ENCODE results near the gene STN1. TPM values are rescaled to one million over a fixed set of nuclear protein-coding genes. Genes with fewer than 3 reads are reported as not detected.

STN1 gene
- total and polyA plus RNA-seq, 2 of the 8 experiments (the other 6 are each of a cell fraction or from before 2014, with no cell fraction given) = 10.1 to 12.4 TPM

- Histone ChIP-seq H3K4me1 (replicated peaks in 1 of 4; ENCODE audit: control insufficient read depth in 3 of 4, insufficient read depth in 4 of 4, low read length in 3 of 4) (peaks cover 5 to 12% (median 6%) of the 10 kb centered on the region in 4 experiments), H3K23me2 (ENCODE audit: low read depth, low read length) (peaks cover 15% of the 10 kb centered on the region), H3K4ac (replicated peaks; ENCODE audit: insufficient read length, low read depth, low read length) (no peak overlapping the region), H3K27ac (ENCODE audit: low read depth, low read length) (no peak overlapping the region), H3K56ac (replicated peaks; ENCODE audit: insufficient read length, low read depth, low read length) (no peak overlapping the region), H3K9ac (replicated peaks in 1 of 4; ENCODE audit: extremely low read depth in 1 of 4, low read depth in 3 of 4, low read length in 3 of 4) (no peak overlapping the region; a peak in 1 of 7 replicates), H3K14ac (ENCODE audit: insufficient read length) (no peak overlapping the region), H2BK5ac (ENCODE audit: low read depth, low read length) (no peak overlapping the region), H4K5ac (ENCODE audit: insufficient read length, low read depth, low read length) (no peak overlapping the region), H3K4me3 (ENCODE audit: extremely low read depth in 1 of 4, insufficient read depth in 2 of 4, low read depth in 3 of 4, low read length in 4 of 4) (peak overlapping the region; percentile 69 to 91 (median 76)), H2AK5ac (ENCODE audit: low read depth, low read length) (no peak overlapping the region), H3K18ac (ENCODE audit: extremely low read depth, low read length) (peak overlapping the region; percentile 75; the same call in 1 of the 2 replicates), H3K79me2 (ENCODE audit: control insufficient read depth in 1 of 2, insufficient read depth in 2 of 2, low read length in 2 of 2) (no peaks in the 10 kb centered on the region), H3K4me2 (ENCODE audit: insufficient read depth in 1 of 2, low read depth in 2 of 2, low read length in 2 of 2) (peak overlapping the region; percentile 77 to 89), H3K27me3 (replicated peaks in 1 of 4; ENCODE audit: control insufficient read depth in 3 of 4, extremely low read depth in 1 of 4, insufficient read depth in 3 of 4, low read length in 3 of 4) (peaks cover 4 to 38% (median 31%) of the 10 kb centered on the region in 4 experiments; a peak in 6 of 7 replicates), H4K20me1 (replicated peaks in 1 of 2; ENCODE audit: control insufficient read depth in 1 of 2, insufficient read depth in 2 of 2, low read length in 2 of 2) (no peaks in the 10 kb centered on the region), H3K23ac (ENCODE audit: insufficient read length) (no peak overlapping the region), H3K36me3 (ENCODE audit: control insufficient read depth in 2 of 4, insufficient read depth in 4 of 4, low read length in 3 of 4) (no peaks in the 10 kb centered on the region), H4K8ac (ENCODE audit: extremely low read depth, insufficient read depth, low read length) (no peak overlapping the region), H2BK20ac (ENCODE audit: low read length) (no peak overlapping the region), H2BK12ac (ENCODE audit: low read depth, low read length) (no peak overlapping the region), H3K9me3 (ENCODE audit: insufficient read depth in 2 of 2, low read depth in 1 of 2, low read length in 1 of 2) (no peaks in the 10 kb centered on the region), H2BK15ac (ENCODE audit: low read length) (peak overlapping the region; percentile 37; the same call in 1 of the 2 replicates), H2AFZ (ENCODE audit: low read length) (peak overlapping the region; percentile 99), H3K79me1 (ENCODE audit: low read depth, low read length) (no peaks in the 10 kb centered on the region), H4K91ac (replicated peaks; ENCODE audit: insufficient read length, low read length) (no peak overlapping the region), H2BK120ac (replicated peaks; ENCODE audit: low read depth, low read length) (no peak overlapping the region)
- FAIRE-seq (no peak), DNase-seq (ENCODE audit: low read depth in 1 of 2, low spot score in 2 of 2) (peak in 1 of 2 experiments; percentile 69)
- CTCF ChIA-PET (ENCODE audit: partially characterized antibody) = interaction anchor here (0.7 to 9.8 kb wide), 31 partner anchors 8 to 291 kb away, joined by 3 to 199 read pairs (median 5); no protein-coding TSS in a partner anchor
- POLR2A ChIA-PET (ENCODE audit: partially characterized antibody) = interaction anchor here (0.6 to 1.6 kb wide), 6 partner anchors 8 to 115 kb away, joined by 3 to 5 read pairs (median 4); no protein-coding TSS in a partner anchor
- WGBS, 2 experiments (ENCODE audit: extremely low coverage in 1 of 2, insufficient coverage in 1 of 2, insufficient read length in 1 of 2, insufficient replicate concordance in 2 of 2, low coverage in 1 of 2, low lambda C conversion rate in 2 of 2, missing lambda C conversion rate in 1 of 2) = 13% methylated on average over 23 of the region's 34 CpGs; no CpG with 5 or more reads in 1 of the 2 experiments
- TF ChIP-seq GTF2F1 (IDR thresholded peaks at IDR 0.05; ENCODE audit: borderline replicate concordance, low read depth, low read length) = no peak
- no peak for TF ChIP-seq MAFK (IDR thresholded peaks at IDR 0.05; ENCODE audit: low read depth, low read length)
- TF ChIP-seq NRF1 (IDR thresholded peaks at IDR 0.05; ENCODE audit: low read depth, low read length) = no peak
Measured at GRCh38 chr10:103855852-103856796, 61.9 kb downstream of the STN1 start.

All from H1 (cell line).